Panc1 (cell line): Measurements from ENCODE around the gene PHF10. TPM values are rescaled to one million over a fixed set of nuclear protein-coding genes. Genes with fewer than 3 reads are reported as not detected.
A peak's percentile ranks its signal among the peaks of the same experiment; 100 is the strongest.

Source experiments
- ATAC-seq: fragments of 200-7000 bp; cut with Tn5 transposase; 2 replicates; pipeline ENCODE4 v1.9.1; 2020; ENCODE audit warnings: mild to moderate bottlenecking, moderate library complexity
- BruUV-seq: library from RNA; stranded (reverse); fragments of 400-500 nt; replicated peaks from 2 replicates; lab custom pipeline; 2021; lab: Mats Ljungman, UMichigan
- CTCF ChIA-PET: fragments of 300-600 bp; sonication (Branson Sonifier 250); formaldehyde crosslinking; loops from one replicate; lab custom pipeline; 2022; ENCODE audit warnings: antibody characterized with exemption; lab: Charles Lee
- POLR2A ChIA-PET: fragments of 300-600 bp; sonication (Branson Sonifier 250); formaldehyde crosslinking; loops from one replicate; lab custom pipeline; 2022; ENCODE audit warnings: antibody characterized with exemption; lab: Charles Lee
- DNase-seq: peaks from one replicate; pipeline ENCODE4 v3.0.0-alpha.2; 2010; ENCODE audit warnings: low read depth, low spot score
- H3K27ac ChIP-seq: 2 replicates; pipeline ENCODE4 v1.5.1; 2011; ENCODE audit warnings: mild to moderate bottlenecking, low read length, inconsistent platforms
- H3K27me3 ChIP-seq: fragments of 200-500 bp; sonication (Bioruptor generic); 2 replicates; pipeline ENCODE4 v1.6.0; 2014; ENCODE audit warnings: low read length, inconsistent platforms; ENCODE audit not compliant: control insufficient read depth, insufficient read depth
- H3K36me3 ChIP-seq: fragments of 200-500 bp; sonication (Bioruptor generic); 2 replicates; pipeline ENCODE4 v1.5.1; 2014; ENCODE audit warnings: inconsistent platforms, mild to moderate bottlenecking, low read length, moderate library complexity; ENCODE audit not compliant: control insufficient read depth, insufficient read depth
- H3K4me1 ChIP-seq: 2 replicates; pipeline ENCODE4 v1.5.1; 2011; ENCODE audit warnings: inconsistent platforms, mild to moderate bottlenecking, low read length, moderate library complexity; ENCODE audit not compliant: control insufficient read depth, insufficient read depth
- H3K4me3 ChIP-seq, 2 experiments: 2 replicates each; pipeline ENCODE4 v1.5.1; 2011 to 2012; ENCODE audit warnings: low read depth in 2 of 2, low read length in 2 of 2, mild to moderate bottlenecking in 2 of 2, inconsistent platforms in 1 of 2, moderate library complexity in 1 of 2
- H3K9me3 ChIP-seq: fragments of 200-500 bp; sonication (Bioruptor generic); 2 replicates; pipeline ENCODE4 v1.5.1; 2014; ENCODE audit warnings: low read depth, mild to moderate bottlenecking, inconsistent platforms, low read length, moderate library complexity; ENCODE audit not compliant: control insufficient read depth, insufficient read depth
- POLR2AphosphoS5 ChIP-seq: IDR thresholded peaks from 2 replicates; pipeline ENCODE4 v1.6.1; 2012; ENCODE audit warnings: mild to moderate bottlenecking, low read depth, low read length, moderate library complexity
- REST ChIP-seq, 2 experiments: IDR thresholded peaks; 2 replicates each; pipeline ENCODE4 v1.6.1; 2011 to 2012; ENCODE audit warnings: low read depth in 2 of 2, control low read depth in 1 of 2, low read length in 1 of 2, mild to moderate bottlenecking in 1 of 2, moderate library complexity in 1 of 2; ENCODE audit not compliant: insufficient read depth in 1 of 2
- SIN3A ChIP-seq: IDR thresholded peaks from 2 replicates; pipeline ENCODE4 v1.6.1; 2012; ENCODE audit warnings: low read depth, mild to moderate bottlenecking, low read length, moderate library complexity, borderline replicate concordance; ENCODE audit not compliant: insufficient read depth
- TCF7L2 ChIP-seq: IDR thresholded peaks from 2 replicates; pipeline ENCODE4 v1.6.1; 2011; ENCODE audit warnings: mild to moderate bottlenecking, low read depth, low read length, inconsistent platforms
- in situ Hi-C: cut with HindIII; loops from 2 replicates; pipeline ENCODE4 v1.10.0; 2016; ENCODE audit warnings: low sequenced_read_pairs, low pct_unique_long_range_greater_than_20kb
- intact Hi-C: fragments of 100-400 bp; cut with micrococcal nuclease; formaldehyde crosslinking; loops from one replicate; pipeline ENCODE4 v1.10.0; 2022; ENCODE audit not compliant: unreplicated experiment
- total RNA-seq: library from RNA; stranded (reverse); gene quantifications from one replicate; pipeline ENCODE4 v1.2.1, GENCODE V29; 2021; ENCODE audit not compliant: unreplicated experiment
- TF ChIP-seq, protein P1 (sequence below): fragments of 450-650 bp; IDR thresholded peaks from 2 replicates; pipeline ENCODE4 v1.5.1; 2017; ENCODE audit warnings: mild to moderate bottlenecking

Gene PHF10
- total RNA-seq, 1 experiment from 2014 or later = 71.7 TPM

GRCh38 chr6:169656546-169657283 lies 67.6 kb downstream of the PHF10 start:
- ChIA-PET POLR2A (no interaction called here), CTCF (no interaction called here)
- Histone ChIP-seq H3K27me3 (no peaks in the 10 kb centered on the region), H3K27ac (no peak overlapping the region), H3K4me1 (no peaks in the 10 kb centered on the region), H3K4me3 (no peak overlapping the region), H3K36me3 (peaks cover 3% of the 10 kb centered on the region; the same call in 1 of the 2 replicates), H3K9me3 (no peaks in the 10 kb centered on the region)
- intact Hi-C loops = no loop called here
- TF ChIP-seq, protein P1, sequence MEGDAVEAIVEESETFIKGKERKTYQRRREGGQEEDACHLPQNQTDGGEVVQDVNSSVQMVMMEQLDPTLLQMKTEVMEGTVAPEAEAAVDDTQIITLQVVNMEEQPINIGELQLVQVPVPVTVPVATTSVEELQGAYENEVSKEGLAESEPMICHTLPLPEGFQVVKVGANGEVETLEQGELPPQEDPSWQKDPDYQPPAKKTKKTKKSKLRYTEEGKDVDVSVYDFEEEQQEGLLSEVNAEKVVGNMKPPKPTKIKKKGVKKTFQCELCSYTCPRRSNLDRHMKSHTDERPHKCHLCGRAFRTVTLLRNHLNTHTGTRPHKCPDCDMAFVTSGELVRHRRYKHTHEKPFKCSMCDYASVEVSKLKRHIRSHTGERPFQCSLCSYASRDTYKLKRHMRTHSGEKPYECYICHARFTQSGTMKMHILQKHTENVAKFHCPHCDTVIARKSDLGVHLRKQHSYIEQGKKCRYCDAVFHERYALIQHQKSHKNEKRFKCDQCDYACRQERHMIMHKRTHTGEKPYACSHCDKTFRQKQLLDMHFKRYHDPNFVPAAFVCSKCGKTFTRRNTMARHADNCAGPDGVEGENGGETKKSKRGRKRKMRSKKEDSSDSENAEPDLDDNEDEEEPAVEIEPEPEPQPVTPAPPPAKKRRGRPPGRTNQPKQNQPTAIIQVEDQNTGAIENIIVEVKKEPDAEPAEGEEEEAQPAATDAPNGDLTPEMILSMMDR = no peak
- TF ChIP-seq SIN3A (no peak), REST (IDR thresholded peaks at IDR 0.05; ENCODE audit: insufficient read depth in 1 of 2, low read depth in 2 of 2, low read length in 1 of 2) (no peak), TCF7L2 (no peak), POLR2AphosphoS5 (no peak)
- in situ Hi-C loops = no loop called here
- ATAC-seq = no peak
- no peak for DNase-seq
- no TSS peak for BruUV-seq

DNA sequence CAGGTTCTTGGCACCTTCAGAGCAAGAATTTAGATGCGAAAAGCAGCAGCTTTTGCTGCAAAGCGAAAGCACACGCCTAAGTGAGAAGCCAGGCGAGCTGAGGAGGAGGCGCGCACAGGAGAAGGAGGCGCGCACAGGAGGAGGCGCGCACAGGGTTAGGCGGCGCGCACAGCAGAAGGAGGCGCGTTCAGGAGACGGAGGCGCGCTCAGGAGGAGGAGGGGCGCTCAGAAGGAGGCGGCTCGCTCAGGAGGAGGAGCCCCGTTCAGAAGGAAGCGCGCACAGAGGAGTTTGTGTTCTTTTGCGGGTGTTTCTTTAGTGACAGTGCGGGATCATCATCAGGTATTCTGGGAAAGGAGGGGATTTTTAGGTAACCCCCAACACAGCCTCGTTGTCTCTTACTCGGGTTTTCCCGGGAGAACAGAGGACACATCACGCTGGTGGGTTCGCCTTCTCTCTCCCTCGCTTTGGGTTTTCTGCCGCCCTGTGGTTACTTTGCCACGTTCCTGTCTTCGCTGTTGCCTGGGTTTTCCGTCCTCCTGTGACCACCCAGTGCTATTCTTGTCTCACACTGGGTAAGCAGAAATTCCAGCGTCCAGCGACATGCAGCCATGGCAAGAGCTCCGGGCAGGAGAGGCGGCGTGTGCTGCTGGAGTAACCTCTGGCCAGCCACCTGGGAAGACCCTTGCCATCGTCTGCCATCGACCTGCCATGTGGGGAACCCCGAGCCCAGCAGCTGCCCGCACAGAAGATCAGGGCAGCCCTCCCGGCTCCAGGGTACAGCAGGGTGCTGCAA lies 69.5 kb downstream of the PHF10 start:
- 0 out of 4 replicates have a peak, but pooled peaks of 1 of the 2 experiments have one; percentile 4 for TF ChIP-seq REST (IDR thresholded peaks at IDR 0.05; ENCODE audit: insufficient read depth in 1 of 2, low read depth in 2 of 2, low read length in 1 of 2)
- TF ChIP-seq POLR2AphosphoS5 = no peak; the same call in 1 of the 2 replicates
- TF ChIP-seq TCF7L2 = no peak
- TF ChIP-seq SIN3A = 0 out of 2 replicates have a peak, but pooled peaks have one; percentile 48
- Histone ChIP-seq H3K27ac (peak overlapping the region; percentile 61), H3K4me1 (no peaks in the 10 kb centered on the region), H3K9me3 (no peaks in the 10 kb centered on the region), H3K36me3 (peaks cover 3% of the 10 kb centered on the region; the same call in 1 of the 2 replicates), H3K27me3 (no peaks in the 10 kb centered on the region), H3K4me3 (peak overlapping the region; percentile 40 to 73)
- intact Hi-C loops (no loop called here), in situ Hi-C loops (no loop called here)
- POLR2A ChIA-PET = no interaction called here
- CTCF ChIA-PET = no interaction called here
- peak; percentile 95 for ATAC-seq
- peak; percentile 24 for DNase-seq
- no TSS peak for BruUV-seq
